AG10803 (cell line): ENCODE results near the gene OSCAR.
A peak's percentile ranks its signal among the peaks of the same experiment; 100 is the strongest.

Experiments used
- DNase-seq: peaks from one replicate; pipeline ENCODE4 v3.0.0; 2010; ENCODE audit warnings: low read depth
- H3K4me3 ChIP-seq: 2 replicates; pipeline ENCODE4 v1.5.1; 2011; ENCODE audit warnings: mild to moderate bottlenecking, low read length, control low read depth
- TF ChIP-seq, protein P1 (sequence below): conservative IDR thresholded peaks from 2 replicates; pipeline ENCODE4 v1.5.1; 2011; ENCODE audit warnings: mild to moderate bottlenecking, low read length, control low read depth, inconsistent platforms

Gene OSCAR

GRCh38 chr19:54100561-54100960 is at the start of gene OSCAR:
OSCAR (minus strand) TSS chr19:54100803; CDS start chr19:54100792, 11 bp downstream.
- H3K4me3 ChIP-seq = no peak within 1 kb of the TSS
- DNase-seq = peak; percentile 21
- TF ChIP-seq, protein P1, sequence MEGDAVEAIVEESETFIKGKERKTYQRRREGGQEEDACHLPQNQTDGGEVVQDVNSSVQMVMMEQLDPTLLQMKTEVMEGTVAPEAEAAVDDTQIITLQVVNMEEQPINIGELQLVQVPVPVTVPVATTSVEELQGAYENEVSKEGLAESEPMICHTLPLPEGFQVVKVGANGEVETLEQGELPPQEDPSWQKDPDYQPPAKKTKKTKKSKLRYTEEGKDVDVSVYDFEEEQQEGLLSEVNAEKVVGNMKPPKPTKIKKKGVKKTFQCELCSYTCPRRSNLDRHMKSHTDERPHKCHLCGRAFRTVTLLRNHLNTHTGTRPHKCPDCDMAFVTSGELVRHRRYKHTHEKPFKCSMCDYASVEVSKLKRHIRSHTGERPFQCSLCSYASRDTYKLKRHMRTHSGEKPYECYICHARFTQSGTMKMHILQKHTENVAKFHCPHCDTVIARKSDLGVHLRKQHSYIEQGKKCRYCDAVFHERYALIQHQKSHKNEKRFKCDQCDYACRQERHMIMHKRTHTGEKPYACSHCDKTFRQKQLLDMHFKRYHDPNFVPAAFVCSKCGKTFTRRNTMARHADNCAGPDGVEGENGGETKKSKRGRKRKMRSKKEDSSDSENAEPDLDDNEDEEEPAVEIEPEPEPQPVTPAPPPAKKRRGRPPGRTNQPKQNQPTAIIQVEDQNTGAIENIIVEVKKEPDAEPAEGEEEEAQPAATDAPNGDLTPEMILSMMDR = no peak

DNA sequence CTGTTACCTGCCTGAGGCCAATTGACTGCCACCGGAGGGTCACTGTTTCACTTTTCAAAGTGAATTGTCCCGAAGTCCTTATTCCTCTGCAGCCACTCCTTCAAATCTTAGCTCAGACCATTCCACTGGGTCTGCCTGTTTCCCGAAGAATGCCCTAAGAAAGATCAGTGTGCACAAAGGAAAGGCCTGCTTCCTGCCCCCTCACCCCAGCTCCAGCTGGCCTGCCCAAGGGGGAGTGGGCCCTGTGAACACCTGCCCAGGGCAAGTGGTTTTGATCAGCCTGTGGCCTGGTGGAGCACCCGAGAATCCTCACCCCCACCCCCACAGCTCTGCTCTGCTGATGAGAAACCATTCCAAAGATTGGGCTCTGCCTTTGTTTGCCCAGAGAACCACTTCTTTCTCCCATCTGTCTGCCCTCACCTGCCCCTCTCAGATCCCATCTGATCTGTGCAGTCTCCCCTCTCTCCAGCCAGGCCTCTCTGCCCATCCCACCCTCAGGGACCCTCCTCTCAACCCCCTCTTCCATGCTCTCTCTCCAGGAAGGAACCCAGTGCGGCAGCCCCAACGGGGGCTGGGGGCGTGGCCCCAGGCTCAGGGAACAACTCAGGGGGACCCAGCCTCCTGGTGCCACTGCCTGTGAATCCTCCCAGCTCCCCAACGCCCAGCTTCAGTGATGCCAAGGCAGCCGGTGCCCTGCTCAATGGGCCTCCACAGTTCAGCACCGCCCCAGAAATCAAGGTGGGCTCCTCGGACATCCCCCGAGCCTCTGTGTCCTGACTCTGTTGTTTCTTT is 48.6 kb upstream of the OSCAR start:
- TF ChIP-seq, protein P1 = no peak
- DNase-seq = no peak
- no peak overlapping the region for H3K4me3 ChIP-seq

- DNase-seq = no peak
- TF ChIP-seq, protein P1 = no peak
- no peak overlapping the region for H3K4me3 ChIP-seq
Observed at GRCh38 chr19:54148158-54148557, 47.6 kb upstream of the OSCAR start.

DNA sequence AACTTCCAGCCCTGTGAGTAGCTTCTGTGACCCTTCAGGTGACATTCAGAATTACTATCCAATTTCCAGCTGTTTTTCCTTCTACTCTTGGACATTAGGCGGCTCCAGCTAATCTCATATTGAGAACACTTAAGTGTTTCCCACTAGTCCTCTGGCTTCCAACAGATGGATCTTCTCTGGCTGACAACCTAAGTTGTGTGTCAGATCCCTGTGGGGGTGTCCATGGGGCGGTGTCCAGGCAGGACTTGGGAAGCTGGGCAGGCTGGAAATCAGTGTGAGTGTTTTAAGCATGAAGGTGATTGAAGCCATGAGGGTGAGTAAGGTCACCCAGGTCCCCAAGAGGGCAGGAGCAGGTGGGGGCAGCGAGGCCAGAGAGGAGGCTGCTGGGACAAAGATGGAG is 47.1 kb upstream of the OSCAR start:
- H3K4me3 ChIP-seq = no peak overlapping the region
- TF ChIP-seq, protein P1 = no peak
- DNase-seq = no peak

- no peak overlapping the region for H3K4me3 ChIP-seq
- DNase-seq = no peak
- TF ChIP-seq, protein P1 = no peak
Observed at GRCh38 chr19:54145541-54146158, 45.0 kb upstream of the OSCAR start.

- DNase-seq = no peak
- H3K4me3 ChIP-seq = no peak overlapping the region
- TF ChIP-seq, protein P1 = no peak
Observed at GRCh38 chr19:54142166-54142780, 41.7 kb upstream of the OSCAR start.

- peak overlapping the region; percentile 36 for H3K4me3 ChIP-seq
- TF ChIP-seq, protein P1 = no peak
- DNase-seq = peak; percentile 90
Observed at GRCh38 chr19:54141356-54141755, 40.8 kb upstream of the OSCAR start.
